GM21576 (cell line): ENCODE data around the gene TMPRSS9.

Experiments used
- ATAC-seq: cut with Tn5 transposase; IDR thresholded peaks from one replicate; pipeline ENCODE4 v1.9.1; 2021; ENCODE audit warnings: mild to moderate bottlenecking, moderate library complexity; ENCODE audit not compliant: unreplicated experiment

Gene TMPRSS9

DNA sequence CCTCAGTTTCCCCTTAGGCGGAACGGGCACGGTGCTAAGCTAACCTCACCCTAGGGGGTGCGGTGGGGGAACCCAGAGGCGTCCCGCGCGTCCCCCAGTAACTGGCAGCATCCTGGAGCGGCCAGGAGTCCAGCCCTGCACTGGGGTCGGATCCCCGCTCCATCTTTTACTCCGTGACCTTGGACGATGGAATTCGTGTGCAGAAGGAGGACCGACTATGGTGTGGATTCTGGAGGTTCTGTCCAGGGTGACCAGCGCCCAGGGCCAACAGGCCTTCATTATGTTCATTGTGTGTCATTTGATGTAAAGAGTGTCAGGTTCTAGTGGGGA is 31.0 kb upstream of the TMPRSS9 start:
- no peak for ATAC-seq

DNA sequence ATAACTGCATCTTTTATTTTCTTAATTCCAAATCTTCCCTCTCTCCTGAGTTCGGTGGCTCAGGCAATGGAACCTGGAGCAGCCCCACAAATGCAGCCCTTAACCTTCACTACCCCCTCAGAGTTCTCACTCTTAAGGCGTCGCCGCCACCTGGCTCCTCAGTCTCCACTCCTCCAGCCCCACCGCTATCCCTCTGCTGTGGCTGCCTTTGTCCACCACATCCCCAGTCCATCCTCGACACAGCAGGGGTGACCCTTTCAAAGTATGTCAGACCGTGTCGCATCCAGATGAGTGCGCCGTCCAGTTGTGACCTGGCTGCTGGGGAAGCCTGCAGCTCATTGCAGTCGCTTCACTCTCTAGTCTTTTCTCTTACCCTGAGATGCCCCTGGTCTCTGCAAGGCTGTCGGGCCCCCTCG is 30.6 kb upstream of the TMPRSS9 start:
- no peak for ATAC-seq

GRCh38 chr19:2330255-2330631 is 29.8 kb upstream of the TMPRSS9 start:
- ATAC-seq, result no peak

- ATAC-seq, result no peak
Observed at GRCh38 chr19:2330632-2331284, 29.3 kb upstream of the TMPRSS9 start.

- ATAC-seq, result no peak
Observed at GRCh38 chr19:2331601-2332246, 28.3 kb upstream of the TMPRSS9 start.

- no peak for ATAC-seq
Observed at GRCh38 chr19:2332341-2333026, 27.6 kb upstream of the TMPRSS9 start.

GRCh38 chr19:2333027-2333806 is 26.8 kb upstream of the TMPRSS9 start:
- ATAC-seq, result no peak

- no peak for ATAC-seq
Observed at GRCh38 chr19:2333807-2334211, 26.3 kb upstream of the TMPRSS9 start.

- ATAC-seq, result no peak
Observed at GRCh38 chr19:2334426-2334825, 25.6 kb upstream of the TMPRSS9 start.

- ATAC-seq, result no peak
Observed at GRCh38 chr19:2334986-2335846, 24.8 kb upstream of the TMPRSS9 start.

DNA sequence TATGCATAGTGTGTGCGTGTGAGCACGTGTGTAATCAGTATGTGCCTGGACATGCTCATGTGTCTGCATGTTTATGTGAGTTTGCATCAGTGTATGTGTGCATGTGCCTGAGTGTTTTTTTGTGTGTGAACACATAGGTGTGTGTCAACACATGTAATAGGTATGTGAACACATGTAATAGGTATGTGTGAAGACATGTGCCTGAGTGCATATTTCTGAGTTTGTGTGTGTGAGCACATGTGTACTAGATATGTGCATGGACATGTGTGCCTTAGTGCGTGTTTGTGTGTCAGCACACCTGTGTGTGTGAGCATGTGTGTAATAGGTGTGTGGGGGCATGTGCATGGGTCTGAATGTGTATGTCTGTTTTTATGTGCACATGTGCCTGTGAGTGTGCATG is 24.2 kb upstream of the TMPRSS9 start:
- ATAC-seq, result no peak

DNA sequence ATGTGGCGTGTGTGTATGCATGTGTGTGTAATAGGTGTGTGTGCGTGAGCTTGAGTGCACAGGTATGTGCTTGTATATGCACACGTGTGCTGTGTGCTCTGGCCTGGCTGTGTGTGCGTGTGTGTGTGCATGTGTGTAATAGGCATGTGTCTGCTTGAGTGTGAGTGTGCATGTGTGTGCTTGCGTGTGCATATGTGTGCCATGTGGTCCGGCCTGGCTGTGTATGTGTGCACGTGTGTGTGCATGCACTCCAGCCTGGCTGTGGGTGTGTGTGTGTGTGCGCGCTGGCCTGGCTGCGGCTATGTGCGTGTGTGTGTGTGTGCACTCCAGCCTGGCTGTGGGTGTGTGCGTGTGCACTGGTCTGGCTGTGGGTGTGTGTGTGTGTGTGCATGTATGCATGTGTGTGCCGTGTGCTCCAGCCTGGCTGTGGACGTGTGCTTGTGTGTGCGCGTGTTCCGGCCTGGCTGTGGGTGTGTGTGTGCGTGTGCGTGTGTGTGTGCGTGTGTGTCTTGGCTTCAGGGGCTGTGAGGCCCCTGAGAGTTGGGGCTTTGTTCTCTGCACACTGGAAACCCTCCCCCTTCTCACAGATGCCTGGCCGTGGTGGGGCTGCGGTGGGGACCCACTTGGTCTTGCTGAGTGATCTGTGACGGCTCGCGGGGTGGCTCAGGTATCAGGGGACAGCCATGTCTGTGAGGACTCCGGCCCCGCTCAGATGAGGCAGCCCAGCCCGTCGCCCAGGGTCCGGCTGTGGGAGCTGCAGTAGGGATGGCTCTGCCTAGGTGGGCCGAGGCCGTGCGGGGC is 23.3 kb upstream of the TMPRSS9 start:
- no peak for ATAC-seq

DNA sequence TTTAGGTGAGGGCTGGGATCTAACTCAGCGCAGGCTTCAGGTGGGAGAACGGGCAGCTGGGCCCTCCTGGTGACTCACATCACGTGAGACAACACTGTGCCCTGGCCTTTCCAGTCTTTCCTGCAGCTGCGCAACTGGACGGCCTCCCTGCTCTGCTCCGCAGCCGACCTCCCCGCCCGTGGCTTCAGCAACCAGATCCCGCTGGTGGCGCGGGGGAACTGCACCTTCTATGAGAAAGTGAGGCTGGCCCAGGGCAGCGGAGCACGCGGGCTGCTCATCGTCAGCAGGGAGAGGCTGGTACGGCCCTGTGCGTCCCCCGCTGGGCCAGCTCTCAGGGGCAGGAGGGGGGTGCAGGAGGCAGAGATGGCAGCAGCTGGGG is 22.7 kb upstream of the TMPRSS9 start:
- ATAC-seq, result no peak

DNA sequence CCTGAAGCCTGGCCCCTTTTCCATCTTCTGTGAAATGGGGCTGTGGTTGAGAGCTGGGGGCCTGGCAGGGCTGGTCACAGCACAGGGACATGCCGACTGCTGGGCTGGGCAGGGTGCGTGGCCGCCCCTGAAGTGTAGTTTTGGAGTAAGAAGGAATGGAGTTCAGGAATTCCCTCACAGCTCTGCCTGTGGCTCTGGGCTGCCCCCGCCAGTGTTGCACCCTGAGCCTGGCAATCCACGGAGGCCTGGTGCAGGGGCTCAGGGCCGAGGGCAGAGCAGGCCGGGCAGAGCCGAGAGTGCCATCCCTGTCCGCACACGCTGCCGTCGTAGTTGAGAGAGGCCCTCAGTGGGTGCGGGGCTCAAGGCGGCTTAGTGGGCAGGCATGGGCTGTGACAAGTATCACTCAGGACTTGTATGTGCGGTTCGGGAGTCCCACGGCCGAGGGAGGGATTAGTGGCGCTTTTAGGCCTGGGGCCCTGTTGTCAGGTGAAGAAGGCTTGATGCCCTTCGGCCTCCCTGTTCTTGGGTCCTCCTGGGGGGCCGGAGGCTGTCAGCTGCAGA is 21.9 kb upstream of the TMPRSS9 start:
- no peak for ATAC-seq

DNA sequence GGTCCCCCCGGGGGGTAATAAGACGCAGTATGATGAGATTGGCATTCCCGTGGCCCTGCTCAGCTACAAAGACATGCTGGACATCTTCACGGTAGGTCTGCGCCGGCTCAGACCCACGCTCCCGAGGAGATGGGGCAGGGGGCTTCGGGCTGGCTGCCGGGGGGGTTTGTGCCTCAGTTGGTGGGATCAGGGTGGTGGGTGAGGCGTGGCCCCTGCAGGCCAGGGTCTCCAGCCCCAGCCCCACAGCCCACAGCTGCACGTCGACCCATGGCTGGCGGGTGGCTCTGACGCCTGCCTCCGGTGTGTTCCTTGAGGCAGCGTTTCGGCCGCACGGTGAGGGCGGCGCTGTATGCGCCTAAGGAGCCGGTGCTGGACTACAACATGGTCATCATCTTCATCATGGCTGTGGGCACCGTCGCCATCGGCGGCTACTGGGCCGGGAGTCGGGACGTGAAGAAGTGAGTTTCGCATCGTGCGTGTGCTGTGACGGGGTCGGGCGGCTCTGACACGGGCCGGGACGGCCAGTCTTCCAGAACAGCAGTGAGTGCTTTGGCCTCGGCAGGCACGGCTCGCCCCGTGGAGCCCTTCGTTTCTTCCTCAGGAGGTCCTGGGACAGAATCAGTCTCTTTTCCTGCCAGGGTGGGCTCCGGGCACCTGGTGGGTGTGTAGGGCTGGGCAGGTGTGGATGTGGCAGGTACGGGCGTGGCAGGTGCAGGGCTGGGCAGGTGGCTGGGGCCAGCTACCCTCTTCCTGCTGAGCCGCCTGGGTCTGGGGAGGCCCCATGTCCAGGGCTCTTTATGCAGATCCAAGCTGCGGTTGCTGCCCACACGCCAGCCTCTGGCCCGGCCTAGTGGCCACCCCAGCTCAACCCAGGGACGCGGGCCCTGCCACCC is 21.1 kb upstream of the TMPRSS9 start:
- no peak for ATAC-seq

DNA sequence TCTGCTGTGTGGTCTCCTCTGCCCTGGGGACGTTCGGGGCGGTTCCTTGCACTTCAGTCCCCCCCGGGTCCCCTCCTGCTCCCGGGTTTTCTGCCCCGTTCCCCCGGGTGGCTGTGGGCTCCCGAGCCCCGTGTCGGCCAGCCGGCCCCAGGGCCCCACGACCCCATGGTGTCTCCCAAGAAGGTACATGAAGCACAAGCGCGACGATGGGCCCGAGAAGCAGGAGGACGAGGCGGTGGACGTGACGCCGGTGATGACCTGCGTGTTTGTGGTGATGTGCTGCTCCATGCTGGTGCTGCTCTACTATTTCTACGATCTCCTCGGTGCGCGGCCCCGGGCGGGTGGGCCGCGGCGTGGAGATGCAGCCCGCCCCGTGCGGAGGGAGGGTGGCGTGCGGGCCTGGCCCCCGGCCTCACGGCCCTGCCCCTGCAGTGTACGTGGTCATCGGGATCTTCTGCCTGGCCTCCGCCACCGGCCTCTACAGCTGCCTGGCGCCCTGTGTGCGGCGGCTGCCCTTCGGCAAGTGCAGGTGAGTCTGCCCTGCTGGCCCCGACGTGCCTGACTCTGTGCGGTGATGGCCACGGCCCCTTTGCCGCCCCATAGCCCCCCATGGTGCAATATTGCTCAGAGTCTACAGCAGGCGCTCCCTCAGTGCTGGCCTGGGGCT is 20.3 kb upstream of the TMPRSS9 start:
- no peak for ATAC-seq

- no peak for ATAC-seq
Observed at GRCh38 chr19:2340496-2341243, 19.4 kb upstream of the TMPRSS9 start.
